PC-3 (cell line): ENCODE measurements around the gene MAD1L1.

Experiments
- CTCF ChIP-seq: fragments of 300-600 bp; sonication (generic); conservative IDR thresholded peaks from 2 replicates; pipeline ENCODE4 v1.5.1; 2017; ENCODE audit warnings: antibody characterized with exemption, low read depth, mild to moderate bottlenecking, low read length
- EZH2 ChIP-seq: fragments of 300-600 bp; sonication (generic); IDR thresholded peaks from one replicate; pipeline ENCODE4 v1.6.1; 2017; ENCODE audit warnings: antibody characterized with exemption, mild to moderate bottlenecking, low read length; ENCODE audit not compliant: unreplicated experiment

- TF ChIP-seq CTCF (no peak), EZH2 (no peak)
Measured at GRCh38 chr7:2182461-2182860, 50.3 kb downstream of the MAD1L1 start.
